ENCODE data around the gene MEGF9.

Gene MEGF9

DNA sequence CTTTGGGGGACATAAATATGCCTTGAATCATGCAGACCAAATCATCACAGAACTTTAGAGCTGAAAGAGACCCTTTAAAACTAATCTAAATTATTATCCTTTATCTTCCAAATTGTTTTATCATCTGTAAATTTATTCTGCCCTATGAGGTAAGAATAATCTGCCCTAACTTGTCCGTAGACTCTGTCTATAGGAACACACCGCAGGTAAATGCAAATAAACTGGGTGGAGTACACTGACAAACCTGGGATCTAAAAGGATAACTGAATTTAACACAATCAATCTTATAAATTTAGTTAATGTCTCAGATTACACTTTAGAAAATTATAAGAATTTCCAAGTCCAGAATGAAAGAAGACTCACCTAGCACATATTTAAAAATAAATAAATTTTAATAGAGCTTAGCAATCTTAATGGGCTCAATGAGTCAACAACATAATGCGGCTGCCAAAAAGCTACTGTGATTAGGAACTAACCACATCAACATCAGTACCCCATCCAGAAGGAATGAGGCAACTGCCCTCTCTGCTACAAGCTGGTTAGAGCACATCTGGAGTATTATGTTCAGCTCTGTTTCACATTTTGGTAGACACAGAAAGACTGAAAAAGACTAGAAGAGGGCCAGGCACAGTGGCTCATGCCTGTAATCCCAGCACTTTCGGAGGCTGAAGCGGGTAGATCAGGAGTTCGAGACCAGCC lies 5.6 kb downstream of the MEGF9 start:
- DNase-seq: no peak
- in situ Hi-C loops (cut with HindIII; ENCODE audit: low pct_ligation_motif_present, low sequenced_read_pairs): no loop called here
- Histone ChIP-seq H3K27me3 (replicated peaks) (no peaks in the 10 kb centered on the region), H3K4me3 (ENCODE audit: low read depth, low read length) (no peak overlapping the region), H3K36me3 (replicated peaks) (no peaks in the 10 kb centered on the region), H3K27ac (no peak overlapping the region)
- TF ChIP-seq, protein P1, sequence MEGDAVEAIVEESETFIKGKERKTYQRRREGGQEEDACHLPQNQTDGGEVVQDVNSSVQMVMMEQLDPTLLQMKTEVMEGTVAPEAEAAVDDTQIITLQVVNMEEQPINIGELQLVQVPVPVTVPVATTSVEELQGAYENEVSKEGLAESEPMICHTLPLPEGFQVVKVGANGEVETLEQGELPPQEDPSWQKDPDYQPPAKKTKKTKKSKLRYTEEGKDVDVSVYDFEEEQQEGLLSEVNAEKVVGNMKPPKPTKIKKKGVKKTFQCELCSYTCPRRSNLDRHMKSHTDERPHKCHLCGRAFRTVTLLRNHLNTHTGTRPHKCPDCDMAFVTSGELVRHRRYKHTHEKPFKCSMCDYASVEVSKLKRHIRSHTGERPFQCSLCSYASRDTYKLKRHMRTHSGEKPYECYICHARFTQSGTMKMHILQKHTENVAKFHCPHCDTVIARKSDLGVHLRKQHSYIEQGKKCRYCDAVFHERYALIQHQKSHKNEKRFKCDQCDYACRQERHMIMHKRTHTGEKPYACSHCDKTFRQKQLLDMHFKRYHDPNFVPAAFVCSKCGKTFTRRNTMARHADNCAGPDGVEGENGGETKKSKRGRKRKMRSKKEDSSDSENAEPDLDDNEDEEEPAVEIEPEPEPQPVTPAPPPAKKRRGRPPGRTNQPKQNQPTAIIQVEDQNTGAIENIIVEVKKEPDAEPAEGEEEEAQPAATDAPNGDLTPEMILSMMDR (IDR thresholded peaks at IDR 0.05; ENCODE audit: low read depth, low read length, missing control alignments): no peak

- TF ChIP-seq, protein P1 (IDR thresholded peaks at IDR 0.05; ENCODE audit: low read depth, low read length, missing control alignments): no peak
- H3K4me3 ChIP-seq (ENCODE audit: low read depth, low read length): no peak overlapping the region
- in situ Hi-C loops (cut with HindIII; ENCODE audit: low pct_ligation_motif_present, low sequenced_read_pairs): no loop called here
- H3K27ac ChIP-seq: no peak overlapping the region
- no peaks in the 10 kb centered on the region for H3K36me3 ChIP-seq (replicated peaks)
- H3K27me3 ChIP-seq (replicated peaks): no peaks in the 10 kb centered on the region
- DNase-seq: no peak
These were observed 7.1 kb downstream of the MEGF9 start for GRCh38 chr9:120707170-120707569.

DNA sequence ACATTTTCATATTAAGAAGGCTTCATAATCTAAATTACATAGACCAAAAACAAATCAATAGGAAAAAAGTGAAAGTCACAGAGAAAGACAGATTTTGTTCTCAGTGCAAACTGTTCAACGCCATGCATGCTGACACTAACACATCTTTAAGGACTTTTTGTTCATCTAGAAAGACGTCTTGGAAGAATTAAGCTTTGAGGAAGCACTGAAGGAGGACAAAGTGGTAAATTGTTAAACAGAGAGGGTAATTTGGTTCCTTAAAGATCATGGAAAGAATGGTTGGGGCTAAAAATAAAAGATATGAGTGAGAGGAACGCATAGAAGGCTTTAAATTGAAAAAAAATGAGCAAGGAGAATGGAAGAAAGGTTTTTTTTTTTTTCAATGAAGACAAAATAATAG lies 9.1 kb downstream of the MEGF9 start:
- H3K4me3 ChIP-seq (ENCODE audit: low read depth, low read length): no peak overlapping the region
- no peaks in the 10 kb centered on the region for H3K27me3 ChIP-seq (replicated peaks)
- in situ Hi-C loops (cut with HindIII; ENCODE audit: low pct_ligation_motif_present, low sequenced_read_pairs): no loop called here
- DNase-seq: no peak
- TF ChIP-seq, protein P1 (IDR thresholded peaks at IDR 0.05; ENCODE audit: low read depth, low read length, missing control alignments): no peak
- no peaks in the 10 kb centered on the region for H3K36me3 ChIP-seq (replicated peaks)
- no peak overlapping the region for H3K27ac ChIP-seq

DNA sequence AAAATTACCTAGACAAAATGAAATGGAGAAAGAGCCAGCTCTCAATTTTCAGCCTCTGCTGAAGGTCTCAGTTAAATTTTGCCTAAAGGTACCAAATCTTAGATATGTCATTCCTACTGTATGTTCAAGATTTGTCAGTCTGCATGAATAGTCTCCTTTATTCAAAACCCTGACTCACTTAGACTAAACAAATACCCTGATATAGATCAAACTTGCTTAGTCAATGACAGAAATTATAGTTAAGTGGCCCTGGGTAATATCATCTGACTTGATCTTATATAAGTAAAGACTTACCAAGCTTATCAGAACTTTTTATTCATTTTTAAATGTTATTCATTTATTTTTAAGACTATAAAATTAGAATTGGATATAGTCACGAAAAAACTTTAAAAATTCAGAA lies 12.2 kb downstream of the MEGF9 start:
- TF ChIP-seq, protein P1 (IDR thresholded peaks at IDR 0.05; ENCODE audit: low read depth, low read length, missing control alignments): no peak
- in situ Hi-C loops (cut with HindIII; ENCODE audit: low pct_ligation_motif_present, low sequenced_read_pairs): no loop called here
- no peak overlapping the region for H3K27ac ChIP-seq
- no peaks in the 10 kb centered on the region for H3K27me3 ChIP-seq (replicated peaks)
- no peaks in the 10 kb centered on the region for H3K36me3 ChIP-seq (replicated peaks)
- DNase-seq: no peak
- H3K4me3 ChIP-seq (ENCODE audit: low read depth, low read length): no peak overlapping the region

DNA sequence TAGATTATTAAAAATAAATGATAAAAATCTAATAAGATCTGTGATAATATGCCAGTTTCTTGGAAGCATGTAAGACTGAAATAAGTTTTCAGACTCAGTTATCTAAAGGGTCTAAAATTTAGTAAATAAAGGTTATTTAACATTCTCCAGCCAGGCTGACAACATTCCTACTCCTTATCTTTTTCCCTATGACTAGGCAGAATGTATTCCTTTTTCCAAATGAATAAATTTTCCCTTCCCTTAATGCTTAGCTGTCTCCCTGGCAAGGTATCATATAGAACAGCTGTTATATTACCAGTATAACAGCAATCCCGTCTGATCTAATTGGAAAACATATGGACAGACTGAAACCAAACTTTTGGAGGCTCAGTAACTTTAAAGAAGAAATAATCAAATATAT lies 13.0 kb downstream of the MEGF9 start:
- no peak overlapping the region for H3K4me3 ChIP-seq (ENCODE audit: low read depth, low read length)
- in situ Hi-C loops (cut with HindIII; ENCODE audit: low pct_ligation_motif_present, low sequenced_read_pairs): no loop called here
- TF ChIP-seq, protein P1 (IDR thresholded peaks at IDR 0.05; ENCODE audit: low read depth, low read length, missing control alignments): no peak
- no peak overlapping the region for H3K27ac ChIP-seq
- no peaks in the 10 kb centered on the region for H3K36me3 ChIP-seq (replicated peaks)
- no peak for DNase-seq
- no peaks in the 10 kb centered on the region for H3K27me3 ChIP-seq (replicated peaks)

DNA sequence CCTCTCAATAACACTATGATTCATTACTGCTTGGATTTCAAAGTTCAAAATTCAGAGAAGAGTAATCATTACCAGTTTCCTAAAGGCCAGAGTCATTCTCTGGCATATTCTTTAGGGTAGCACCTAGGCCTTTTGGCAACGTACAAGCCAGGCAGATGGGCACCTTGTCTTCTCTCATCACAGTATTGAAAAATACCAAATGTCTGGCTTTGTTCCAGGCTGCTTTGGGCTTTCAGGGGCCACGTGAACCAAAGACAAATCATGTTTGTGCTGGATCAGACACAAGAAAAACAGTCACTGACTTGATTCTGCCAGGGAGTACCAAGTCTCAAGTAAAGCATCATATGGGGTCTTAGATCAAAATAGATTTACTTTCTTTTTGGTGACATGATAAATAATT lies 15.5 kb downstream of the MEGF9 start:
- no peak overlapping the region for H3K27ac ChIP-seq
- TF ChIP-seq, protein P1 (IDR thresholded peaks at IDR 0.05; ENCODE audit: low read depth, low read length, missing control alignments): no peak
- H3K4me3 ChIP-seq (ENCODE audit: low read depth, low read length): no peak overlapping the region
- no peaks in the 10 kb centered on the region for H3K36me3 ChIP-seq (replicated peaks)
- in situ Hi-C loops (cut with HindIII; ENCODE audit: low pct_ligation_motif_present, low sequenced_read_pairs): no loop called here
- no peak for DNase-seq
- H3K27me3 ChIP-seq (replicated peaks): no peaks in the 10 kb centered on the region
